Body of pancreas (tissue), 4 donors: ENCODE measurements around the gene TMEM79.

Experiments used
- POLR2A ChIP-seq, 3 donors: fragments of 450-650 bp; IDR thresholded peaks; one replicate each; pipeline ENCODE4 v1.6.1; 2016; ENCODE audit warnings: antibody characterized with exemption in 3 of 3, mild to moderate bottlenecking in 2 of 3
- TF ChIP-seq, protein P1 (sequence below), 7 experiments: fragments of 450-650 bp in 4 of 7; fragments of 200-600 bp in 3 of 7; sonication (generic) in 3 of 7; IDR thresholded peaks; one replicate each; pipeline ENCODE4 v1.5.1; 2016 to 2019; ENCODE audit warnings: antibody characterized with exemption in 7 of 7

DNA sequence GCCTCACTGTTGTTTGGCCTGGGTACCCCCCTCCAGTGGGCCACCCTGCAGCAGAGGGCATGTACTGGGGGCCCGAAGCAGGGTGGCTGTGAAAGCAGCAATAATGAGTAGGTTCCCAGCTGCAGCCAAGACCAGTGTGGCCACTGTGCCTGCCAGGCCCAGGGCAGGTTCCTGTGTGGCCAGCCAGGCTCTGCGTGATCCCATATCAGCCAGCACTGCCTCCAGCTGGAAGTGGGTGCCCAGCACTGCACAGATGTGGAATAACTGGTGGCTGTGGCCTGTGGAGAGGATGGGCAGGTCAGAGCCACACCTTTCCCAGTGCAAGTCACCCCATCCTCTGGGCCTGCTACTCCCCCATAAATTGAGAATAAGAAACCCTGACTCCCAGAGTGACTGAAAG lies 40.0 kb upstream of the TMEM79 start:
- TF ChIP-seq, protein P1, sequence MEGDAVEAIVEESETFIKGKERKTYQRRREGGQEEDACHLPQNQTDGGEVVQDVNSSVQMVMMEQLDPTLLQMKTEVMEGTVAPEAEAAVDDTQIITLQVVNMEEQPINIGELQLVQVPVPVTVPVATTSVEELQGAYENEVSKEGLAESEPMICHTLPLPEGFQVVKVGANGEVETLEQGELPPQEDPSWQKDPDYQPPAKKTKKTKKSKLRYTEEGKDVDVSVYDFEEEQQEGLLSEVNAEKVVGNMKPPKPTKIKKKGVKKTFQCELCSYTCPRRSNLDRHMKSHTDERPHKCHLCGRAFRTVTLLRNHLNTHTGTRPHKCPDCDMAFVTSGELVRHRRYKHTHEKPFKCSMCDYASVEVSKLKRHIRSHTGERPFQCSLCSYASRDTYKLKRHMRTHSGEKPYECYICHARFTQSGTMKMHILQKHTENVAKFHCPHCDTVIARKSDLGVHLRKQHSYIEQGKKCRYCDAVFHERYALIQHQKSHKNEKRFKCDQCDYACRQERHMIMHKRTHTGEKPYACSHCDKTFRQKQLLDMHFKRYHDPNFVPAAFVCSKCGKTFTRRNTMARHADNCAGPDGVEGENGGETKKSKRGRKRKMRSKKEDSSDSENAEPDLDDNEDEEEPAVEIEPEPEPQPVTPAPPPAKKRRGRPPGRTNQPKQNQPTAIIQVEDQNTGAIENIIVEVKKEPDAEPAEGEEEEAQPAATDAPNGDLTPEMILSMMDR (IDR thresholded peaks at IDR 0.05), result no peak
- no peak for TF ChIP-seq POLR2A (IDR thresholded peaks at IDR 0.05)
